Measurements from ENCODE around the gene AMOTL1.

The AMOTL1 gene

GRCh38 chr11:94793002-94793401 lies 24.8 kb downstream of the AMOTL1 start:
- Mint-ChIP-seq H3K9me3 (no peaks in the 10 kb centered on the region), H3K27ac (no peak overlapping the region), H3K4me1 (no peaks in the 10 kb centered on the region), H3K27me3 (peaks cover 8% of the 10 kb centered on the region), H3K4me3 (no peak overlapping the region)
- ATAC-seq (no peak), DNase-seq (no peak)

- H3K27me3 Mint-ChIP-seq, result peaks cover 8% of the 10 kb centered on the region
- no peak overlapping the region for H3K27ac Mint-ChIP-seq
- H3K4me1 Mint-ChIP-seq, result no peaks in the 10 kb centered on the region
- H3K4me3 Mint-ChIP-seq, result no peak overlapping the region
- no peak for DNase-seq
- no peak for ATAC-seq
- H3K9me3 Mint-ChIP-seq, result no peaks in the 10 kb centered on the region
These were observed 25.7 kb downstream of the AMOTL1 start for GRCh38 chr11:94793822-94794221.

DNA sequence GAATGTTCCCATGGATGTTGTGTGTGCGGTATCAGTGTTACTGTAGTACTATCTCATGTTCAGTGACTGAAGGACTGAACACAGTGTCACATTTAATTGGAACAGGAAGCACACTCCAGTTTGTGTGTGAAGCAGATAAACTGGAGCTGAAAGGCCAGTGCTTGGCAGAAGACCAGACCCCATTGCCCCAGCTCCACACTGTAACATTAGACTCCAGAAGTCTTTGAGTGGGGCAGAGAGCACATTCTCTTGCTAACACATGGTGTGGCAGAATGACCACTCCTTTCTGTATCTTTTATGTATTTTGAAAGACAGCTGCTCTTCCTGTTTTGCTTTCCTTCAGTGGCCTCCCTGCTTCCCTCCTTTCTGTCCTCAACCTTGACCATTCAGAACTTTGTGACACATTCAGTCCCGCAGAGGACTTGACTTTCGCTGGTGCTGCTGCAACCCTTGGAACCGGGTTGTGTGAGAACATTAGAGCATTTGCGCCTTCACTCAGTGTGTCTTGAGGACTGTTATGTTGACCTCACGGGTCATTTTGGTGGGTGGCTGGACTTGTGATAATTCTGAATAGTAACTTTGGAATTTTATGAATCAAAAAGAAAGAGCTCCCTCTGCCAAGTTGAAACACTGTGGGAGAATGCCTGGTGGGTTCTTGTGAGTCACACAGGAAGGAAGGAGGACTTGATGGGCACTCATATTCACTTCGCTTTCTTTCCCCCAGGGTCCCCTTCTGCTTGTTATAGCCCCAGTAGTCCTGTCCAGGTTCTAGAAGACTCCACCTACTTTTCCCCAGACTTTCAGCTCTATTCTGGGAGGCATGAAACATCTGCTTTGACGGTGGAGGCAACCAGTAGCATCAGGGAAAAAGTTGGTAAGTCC lies 26.4 kb downstream of the AMOTL1 start:
- H3K4me3 Mint-ChIP-seq, result no peak overlapping the region
- no peak for ATAC-seq
- no peaks in the 10 kb centered on the region for H3K9me3 Mint-ChIP-seq
- DNase-seq, result no peak
- no peak overlapping the region for H3K27ac Mint-ChIP-seq
- H3K27me3 Mint-ChIP-seq, result peaks cover 8% of the 10 kb centered on the region
- no peaks in the 10 kb centered on the region for H3K4me1 Mint-ChIP-seq

GRCh38 chr11:94795476-94796189 lies 27.5 kb downstream of the AMOTL1 start:
- no peak overlapping the region for H3K27ac Mint-ChIP-seq

DNA sequence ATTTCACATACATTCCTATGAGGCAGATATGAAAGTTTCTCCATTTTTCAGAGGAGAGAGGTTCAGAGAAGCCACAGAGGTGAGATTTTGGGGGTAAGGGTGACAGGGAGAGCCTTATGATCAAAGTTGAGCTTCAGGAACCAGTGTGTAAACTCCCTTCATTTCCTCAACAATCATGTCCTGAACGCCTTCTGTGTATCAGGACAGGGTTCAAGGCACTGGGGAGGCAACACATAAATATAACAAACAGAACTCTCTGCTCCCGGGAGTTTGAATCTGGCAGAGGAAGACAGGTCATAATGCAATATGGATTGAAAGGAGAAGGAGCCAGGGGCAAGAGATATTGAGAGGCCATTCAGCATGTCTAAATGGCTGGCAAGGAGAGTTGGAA lies 28.0 kb downstream of the AMOTL1 start:
- no peaks in the 10 kb centered on the region for H3K9me3 Mint-ChIP-seq
- DNase-seq, result no peak
- ATAC-seq, result no peak
- H3K4me3 Mint-ChIP-seq, result no peak overlapping the region
- no peaks in the 10 kb centered on the region for H3K27me3 Mint-ChIP-seq
- no peaks in the 10 kb centered on the region for H3K4me1 Mint-ChIP-seq
- no peak overlapping the region for H3K27ac Mint-ChIP-seq

More at GRCh38 chr11:94795476-94796189, 27.5 kb downstream of the AMOTL1 start:
- no peaks in the 10 kb centered on the region for H3K9me3 Mint-ChIP-seq
- ATAC-seq (no peak), DNase-seq (no peak)
- H3K27me3 Mint-ChIP-seq, result no peaks in the 10 kb centered on the region
- no peaks in the 10 kb centered on the region for H3K4me1 Mint-ChIP-seq
- H3K4me3 Mint-ChIP-seq, result no peak overlapping the region

DNA sequence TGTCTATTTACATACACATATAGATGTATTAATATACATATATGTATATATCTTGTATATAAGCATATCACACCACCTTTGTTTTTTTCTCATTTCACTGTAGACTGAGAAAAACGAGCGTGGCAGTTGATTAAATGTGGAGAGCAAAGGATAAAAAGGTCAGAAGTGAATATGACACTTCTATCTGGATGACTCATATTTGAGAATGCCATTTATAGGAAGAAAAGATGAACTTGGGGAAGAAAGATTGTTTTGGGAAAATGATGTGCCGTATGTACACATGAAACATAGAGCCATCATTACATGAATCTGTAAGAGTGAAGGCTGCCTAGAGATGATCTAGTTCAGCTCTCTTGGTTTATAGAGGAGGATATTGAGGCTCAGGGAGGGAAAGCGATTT lies 28.7 kb downstream of the AMOTL1 start:
- ATAC-seq, result no peak
- H3K4me1 Mint-ChIP-seq, result no peaks in the 10 kb centered on the region
- no peaks in the 10 kb centered on the region for H3K9me3 Mint-ChIP-seq
- no peak for DNase-seq
- no peaks in the 10 kb centered on the region for H3K27me3 Mint-ChIP-seq
- H3K27ac Mint-ChIP-seq, result no peak overlapping the region
- no peak overlapping the region for H3K4me3 Mint-ChIP-seq

- H3K27ac Mint-ChIP-seq, result no peak overlapping the region
- peak; percentile 23 for ATAC-seq
- H3K4me1 Mint-ChIP-seq, result no peaks in the 10 kb centered on the region
These were observed 31.6 kb downstream of the AMOTL1 start for GRCh38 chr11:94799726-94800125.

DNA sequence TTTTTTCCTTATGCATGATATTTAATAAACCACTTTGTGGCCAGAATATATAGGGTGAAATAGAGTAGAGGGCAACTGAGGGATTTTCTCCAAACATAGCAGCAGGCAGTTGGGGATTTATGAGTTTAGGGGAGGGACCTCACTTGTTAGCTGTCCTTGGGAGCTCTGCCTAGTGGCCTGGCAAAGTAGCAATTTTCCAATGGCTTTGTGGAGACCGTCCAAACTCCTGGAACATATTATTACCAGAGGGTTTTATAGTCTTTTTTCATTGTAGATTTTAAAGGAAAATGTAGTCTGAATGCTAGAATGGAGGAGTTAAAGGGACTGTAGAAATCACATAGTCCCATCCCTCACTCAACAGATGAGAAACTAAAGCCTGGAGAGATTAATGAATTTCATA lies 32.3 kb downstream of the AMOTL1 start:
- no peak for DNase-seq
- no peak for ATAC-seq
- Mint-ChIP-seq H3K9me3 (no peaks in the 10 kb centered on the region), H3K4me3 (no peak overlapping the region), H3K27me3 (no peaks in the 10 kb centered on the region), H3K27ac (no peak overlapping the region), H3K4me1 (no peaks in the 10 kb centered on the region)

More at GRCh38 chr11:94799726-94800125, 31.6 kb downstream of the AMOTL1 start:
- Mint-ChIP-seq H3K9me3 (no peaks in the 10 kb centered on the region), H3K27me3 (no peaks in the 10 kb centered on the region), H3K4me3 (no peak overlapping the region)
- DNase-seq, result no peak

DNA sequence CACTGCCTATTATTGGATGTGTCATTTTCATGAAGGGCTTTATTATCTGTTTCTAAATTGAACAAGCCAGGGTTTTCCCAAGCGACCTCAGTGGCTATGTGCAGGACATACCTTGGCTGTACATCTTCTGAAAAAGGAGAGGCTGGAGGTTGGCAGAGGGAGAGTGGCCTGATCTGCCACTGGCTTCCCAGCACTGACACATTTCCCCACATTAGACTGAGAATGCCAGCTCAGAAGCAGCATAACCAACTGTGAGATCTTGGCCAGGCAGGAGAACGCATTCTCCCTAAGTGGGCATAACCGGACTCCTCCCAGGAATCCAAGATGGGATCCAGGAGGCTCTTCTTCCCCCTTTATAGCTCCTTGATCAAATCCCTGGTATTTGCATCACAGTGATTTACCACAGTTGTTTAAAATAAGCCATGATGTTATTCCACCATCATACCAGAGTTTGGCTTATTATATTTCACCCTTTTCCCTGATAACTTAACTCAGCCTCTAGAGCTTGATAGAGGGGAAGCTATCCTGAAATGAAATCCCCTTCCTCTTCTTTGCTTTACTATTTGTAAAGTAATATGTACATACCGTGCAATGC lies 33.8 kb downstream of the AMOTL1 start:
- Mint-ChIP-seq H3K4me3 (no peak overlapping the region), H3K27ac (no peak overlapping the region), H3K9me3 (no peaks in the 10 kb centered on the region), H3K27me3 (no peaks in the 10 kb centered on the region), H3K4me1 (no peaks in the 10 kb centered on the region)
- ATAC-seq (no peak), DNase-seq (no peak)

DNA sequence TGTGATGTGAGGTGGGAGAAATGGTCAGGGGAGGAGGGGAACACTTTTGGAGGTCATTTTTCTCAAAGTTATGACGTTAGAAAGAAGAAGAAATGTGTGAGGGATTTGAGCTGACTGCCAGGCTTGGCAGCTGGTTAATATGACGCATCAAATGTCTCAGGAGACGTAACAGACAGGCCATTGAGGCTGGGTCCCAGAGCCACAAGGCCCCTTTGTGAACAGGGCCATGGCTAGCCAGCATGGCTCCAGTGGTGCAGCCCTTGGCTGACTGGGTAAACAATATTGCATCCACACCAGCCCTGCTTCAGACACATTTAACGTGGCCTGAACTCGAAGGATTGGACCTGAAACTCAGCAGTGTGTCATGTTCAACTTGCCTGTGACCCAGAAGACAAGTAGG lies 34.3 kb downstream of the AMOTL1 start:
- Mint-ChIP-seq H3K4me3 (no peak overlapping the region), H3K27ac (no peak overlapping the region), H3K9me3 (no peaks in the 10 kb centered on the region), H3K4me1 (no peaks in the 10 kb centered on the region), H3K27me3 (no peaks in the 10 kb centered on the region)
- DNase-seq (no peak), ATAC-seq (no peak)

- no peaks in the 10 kb centered on the region for H3K9me3 Mint-ChIP-seq
- no peaks in the 10 kb centered on the region for H3K4me1 Mint-ChIP-seq
- no peak overlapping the region for H3K4me3 Mint-ChIP-seq
- no peak for DNase-seq
- H3K27ac Mint-ChIP-seq, result no peak overlapping the region
- H3K27me3 Mint-ChIP-seq, result no peaks in the 10 kb centered on the region
- no peak for ATAC-seq
These were observed 35.3 kb downstream of the AMOTL1 start for GRCh38 chr11:94803491-94803890.

GRCh38 chr11:94804874-94805273 lies 36.7 kb downstream of the AMOTL1 start:
- no peak overlapping the region for H3K4me3 Mint-ChIP-seq
- H3K4me1 Mint-ChIP-seq, result no peaks in the 10 kb centered on the region
- H3K27me3 Mint-ChIP-seq, result no peaks in the 10 kb centered on the region
- DNase-seq (no peak), ATAC-seq (no peak)
- no peaks in the 10 kb centered on the region for H3K9me3 Mint-ChIP-seq
- no peak overlapping the region for H3K27ac Mint-ChIP-seq

DNA sequence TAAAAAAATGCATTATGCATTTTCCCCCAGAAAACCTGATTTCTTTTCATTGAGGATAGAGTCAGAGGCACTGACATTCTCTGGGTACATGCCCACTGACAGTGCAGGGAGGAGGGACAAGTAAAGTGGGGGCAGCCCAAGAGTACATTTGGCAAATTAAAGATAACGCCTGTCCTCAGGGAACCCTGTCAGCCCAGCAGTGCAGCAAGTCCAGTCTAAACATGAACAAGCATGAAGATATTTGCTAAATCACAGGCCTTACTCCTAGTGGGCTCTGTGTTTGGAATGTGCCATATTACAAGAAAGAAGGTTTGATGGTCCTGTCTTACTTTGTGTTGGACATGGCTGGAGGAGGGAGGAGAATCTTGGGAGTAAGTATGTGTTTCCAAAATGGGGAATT lies 37.9 kb downstream of the AMOTL1 start:
- ATAC-seq (no peak), DNase-seq (no peak)
- no peaks in the 10 kb centered on the region for H3K9me3 Mint-ChIP-seq
- no peak overlapping the region for H3K27ac Mint-ChIP-seq
- H3K4me1 Mint-ChIP-seq, result no peaks in the 10 kb centered on the region
- H3K4me3 Mint-ChIP-seq, result no peak overlapping the region
- no peaks in the 10 kb centered on the region for H3K27me3 Mint-ChIP-seq

DNA sequence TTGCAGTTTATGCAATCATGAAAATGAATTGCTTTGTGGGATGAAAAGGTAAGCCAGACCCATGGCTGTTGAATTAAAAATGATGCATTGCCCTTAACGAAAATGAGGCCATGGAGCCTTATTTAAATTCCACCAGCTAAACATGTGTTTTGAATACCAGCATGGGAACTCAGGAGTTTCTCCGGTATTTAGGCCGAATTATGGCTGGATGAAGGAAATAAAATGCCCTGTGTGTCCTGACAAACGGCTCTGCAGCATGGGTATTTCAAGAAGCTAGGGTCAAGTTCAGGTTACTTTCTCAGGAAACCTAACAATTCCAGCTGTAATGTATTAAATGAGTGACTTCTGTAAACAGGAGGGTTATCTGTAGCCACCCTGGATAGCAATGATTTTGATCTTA lies 38.3 kb downstream of the AMOTL1 start:
- ATAC-seq (no peak), DNase-seq (no peak)
- H3K4me3 Mint-ChIP-seq, result no peak overlapping the region
- no peaks in the 10 kb centered on the region for H3K9me3 Mint-ChIP-seq
- H3K4me1 Mint-ChIP-seq, result no peaks in the 10 kb centered on the region
- no peak overlapping the region for H3K27ac Mint-ChIP-seq
- H3K27me3 Mint-ChIP-seq, result no peaks in the 10 kb centered on the region

- H3K27me3 Mint-ChIP-seq, result no peaks in the 10 kb centered on the region
- H3K9me3 Mint-ChIP-seq, result no peaks in the 10 kb centered on the region
- no peak for DNase-seq
These were observed 41.1 kb downstream of the AMOTL1 start for GRCh38 chr11:94809251-94809650.

More at GRCh38 chr11:94809251-94809650, 41.1 kb downstream of the AMOTL1 start:
- Mint-ChIP-seq H3K4me3 (no peak overlapping the region), H3K27ac (no peak overlapping the region), H3K4me1 (no peaks in the 10 kb centered on the region)
- ATAC-seq, result no peak
